Stimulated activated CD4-positive, alpha-beta T cell treated with anti-CD3 and anti-CD28 coated beads, Interleukin-2, amount 100 ng/mL, for 24 hours (primary cell): ENCODE measurements around the gene FAM32A.

ENCODE experiments used
- DNase-seq, 2 donors: peaks; one replicate each; pipeline ENCODE4 v3.0.0-alpha.2; 2020

FAM32A gene

GRCh38 chr19:16226878-16227836 is 41.9 kb downstream of the FAM32A start:
- DNase-seq, result no peak

GRCh38 chr19:16227837-16228636 is 42.8 kb downstream of the FAM32A start:
- no peak for DNase-seq

DNA sequence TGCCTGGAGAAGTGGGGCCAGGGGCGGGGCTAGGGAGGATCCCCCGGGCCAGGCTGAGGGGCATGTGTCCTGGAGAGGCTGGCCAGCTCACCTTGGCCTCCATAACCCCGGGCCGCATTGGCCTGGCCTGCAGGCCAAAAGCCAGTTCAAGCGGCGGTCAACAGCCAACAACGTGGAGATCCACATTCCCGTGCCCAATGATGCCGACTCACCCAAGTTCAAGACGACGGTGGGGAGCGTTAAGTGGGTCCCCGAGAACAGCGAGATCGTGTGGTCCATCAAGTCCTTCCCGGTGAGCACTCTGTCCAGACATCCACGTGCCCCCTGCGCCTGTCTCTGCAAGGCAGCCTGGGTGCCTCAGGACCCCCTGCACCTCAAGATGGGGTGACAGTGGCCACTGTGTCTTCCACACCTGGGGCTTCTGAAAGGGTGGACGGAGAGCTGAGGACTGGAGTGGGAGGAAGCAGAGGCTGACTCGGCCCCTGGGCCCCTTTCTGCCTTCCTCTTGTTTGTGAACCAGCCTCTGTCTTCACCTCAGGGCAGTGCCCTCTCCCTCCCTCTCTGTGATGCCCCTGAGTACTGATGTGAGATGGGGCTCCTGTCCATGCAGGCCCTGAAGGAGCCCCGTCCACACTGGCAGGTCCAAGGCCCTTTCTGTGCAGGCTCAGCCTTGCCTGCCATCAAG is 43.6 kb downstream of the FAM32A start:
- DNase-seq, result no peak

DNA sequence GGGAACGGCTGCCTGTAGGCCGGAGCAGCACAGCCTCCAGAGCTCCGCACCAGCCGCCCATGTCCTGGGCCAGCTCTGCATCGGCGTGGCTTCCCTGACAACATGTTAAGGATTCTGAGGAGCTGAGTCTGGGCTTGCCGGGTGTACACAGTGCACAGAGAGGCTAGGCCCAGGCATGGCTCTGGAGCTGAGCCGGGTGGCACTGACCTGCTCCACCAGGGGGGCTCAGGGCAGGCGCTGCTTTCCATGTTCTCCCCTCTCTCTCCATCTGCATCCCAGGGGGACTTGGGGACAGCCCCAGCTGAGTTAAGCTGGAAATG is 44.1 kb downstream of the FAM32A start:
- DNase-seq, result no peak

GRCh38 chr19:16232127-16232526 is 46.9 kb downstream of the FAM32A start:
- DNase-seq, result no peak

GRCh38 chr19:16232568-16232967 is 47.4 kb downstream of the FAM32A start:
- DNase-seq, result no peak

- DNase-seq, result no peak
Observed at GRCh38 chr19:16233081-16233776, 48.0 kb downstream of the FAM32A start.

DNA sequence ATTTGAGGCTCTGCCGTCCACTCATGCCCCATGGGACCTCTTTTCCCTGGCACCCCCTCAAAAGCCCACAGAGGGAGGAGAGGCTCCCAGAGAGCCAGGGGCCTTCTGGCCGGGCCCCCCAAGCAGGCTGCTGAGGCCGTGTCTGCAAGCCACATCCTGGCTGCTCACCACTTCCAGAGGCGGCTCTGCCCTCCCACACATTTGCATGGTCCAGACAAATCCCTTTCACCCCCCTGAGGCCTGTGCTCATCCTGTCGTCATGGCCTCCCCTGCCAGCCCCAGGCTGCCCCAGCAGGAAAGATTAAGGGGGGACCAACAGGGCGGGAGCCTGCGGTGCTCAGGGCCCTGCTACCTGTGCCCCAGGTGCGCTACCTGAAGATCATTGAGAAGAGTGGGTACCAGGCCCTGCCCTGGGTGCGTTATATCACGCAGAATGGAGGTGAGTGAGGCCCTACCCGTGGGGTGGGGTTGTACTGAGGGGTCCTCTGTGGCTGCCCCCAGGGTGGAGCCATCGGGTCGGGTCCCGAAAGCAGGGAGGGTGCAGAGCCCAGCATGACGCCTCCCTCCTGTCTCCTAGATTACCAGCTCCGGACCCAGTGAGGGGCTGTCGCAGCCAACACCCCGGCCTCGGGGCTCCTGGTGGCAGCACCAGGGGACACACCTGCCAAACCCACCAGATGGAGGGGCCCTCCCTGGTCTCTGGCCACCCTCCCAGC is 48.8 kb downstream of the FAM32A start:
- no peak for DNase-seq

DNA sequence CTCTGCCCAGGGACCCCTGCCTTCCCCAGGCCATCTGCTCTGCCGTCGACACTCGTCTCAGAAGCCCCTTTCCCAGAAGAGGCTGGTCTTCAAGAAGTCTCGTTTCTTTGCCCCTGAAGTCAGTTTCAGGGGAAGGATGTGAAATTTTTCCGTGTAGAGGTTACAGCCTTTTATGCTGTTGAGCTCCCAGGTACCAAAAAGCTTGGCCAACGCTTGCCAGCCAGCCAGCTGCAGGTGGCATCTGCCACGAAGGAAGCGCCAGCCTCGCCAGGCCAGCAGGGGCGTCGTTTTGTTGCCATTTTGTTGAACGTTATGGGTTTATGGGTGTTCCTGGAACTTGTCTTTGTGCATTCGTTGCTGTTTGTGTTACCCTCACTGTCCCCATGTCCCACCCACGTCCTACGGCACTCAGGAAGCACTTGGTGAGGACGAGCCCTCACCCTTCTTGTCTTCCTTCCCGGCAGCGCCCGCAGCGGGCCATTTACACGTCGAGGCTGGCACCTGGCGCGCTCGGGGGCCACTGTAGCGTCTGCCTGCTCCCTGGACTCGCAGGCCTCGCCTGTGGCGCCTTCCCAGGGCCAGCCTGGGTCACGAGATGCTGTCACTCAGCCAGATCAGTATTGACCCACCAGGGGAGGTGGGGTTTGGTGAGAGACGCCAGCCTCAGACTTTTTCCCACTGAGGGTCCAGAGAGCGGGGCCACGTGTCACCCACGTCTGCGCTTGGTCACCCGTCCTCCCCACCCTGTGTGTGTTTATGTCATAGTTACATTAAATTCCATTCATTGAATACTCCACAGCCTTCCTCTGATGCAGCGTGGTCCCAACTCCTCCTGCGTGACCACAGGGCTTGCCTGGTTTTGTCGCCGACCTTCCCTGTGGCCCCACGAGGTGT is 49.6 kb downstream of the FAM32A start:
- DNase-seq, result no peak

GRCh38 chr19:16235811-16236652 is 50.8 kb downstream of the FAM32A start:
- no peak for DNase-seq
